Measurements from ENCODE around the gene GBX1.

DNA sequence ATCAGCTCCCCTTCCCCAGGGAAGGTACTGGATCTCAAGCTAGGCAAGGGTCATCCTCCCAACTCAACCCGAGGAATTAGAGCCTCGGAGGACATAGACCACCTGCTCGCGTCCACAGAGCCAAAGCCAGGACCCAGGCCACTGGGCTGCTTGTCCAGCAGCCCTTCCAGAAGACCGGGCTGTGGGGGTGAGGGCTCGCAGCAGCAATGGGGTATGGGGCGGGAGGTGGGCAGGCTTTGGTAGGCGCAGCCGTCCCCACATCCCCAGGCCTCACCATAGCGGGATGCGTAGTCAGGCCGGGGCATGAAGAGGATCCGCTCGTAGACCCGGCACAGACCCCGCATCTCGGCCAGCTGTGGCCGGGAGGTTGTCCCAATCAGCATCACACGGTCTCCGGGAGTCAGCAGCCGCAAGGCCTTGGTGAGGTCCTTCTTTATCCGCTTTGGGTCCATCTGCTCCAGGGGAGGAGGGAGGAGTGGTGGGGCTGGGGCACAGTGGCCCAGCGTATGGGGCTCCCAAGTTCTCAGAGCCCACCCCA lies 24.6 kb upstream of the GBX1 start:
- no peak for TF ChIP-seq SIN3A (IDR thresholded peaks at IDR 0.05; ENCODE audit: borderline replicate concordance, insufficient read depth, low read length)
- TF ChIP-seq POLR2AphosphoS5 (IDR thresholded peaks at IDR 0.05; ENCODE audit: low read depth, low read length): no peak
- no peak for TF ChIP-seq TAF1 (IDR thresholded peaks at IDR 0.05; ENCODE audit: borderline replicate concordance, insufficient read depth, low read length)
- TF ChIP-seq, protein P1, sequence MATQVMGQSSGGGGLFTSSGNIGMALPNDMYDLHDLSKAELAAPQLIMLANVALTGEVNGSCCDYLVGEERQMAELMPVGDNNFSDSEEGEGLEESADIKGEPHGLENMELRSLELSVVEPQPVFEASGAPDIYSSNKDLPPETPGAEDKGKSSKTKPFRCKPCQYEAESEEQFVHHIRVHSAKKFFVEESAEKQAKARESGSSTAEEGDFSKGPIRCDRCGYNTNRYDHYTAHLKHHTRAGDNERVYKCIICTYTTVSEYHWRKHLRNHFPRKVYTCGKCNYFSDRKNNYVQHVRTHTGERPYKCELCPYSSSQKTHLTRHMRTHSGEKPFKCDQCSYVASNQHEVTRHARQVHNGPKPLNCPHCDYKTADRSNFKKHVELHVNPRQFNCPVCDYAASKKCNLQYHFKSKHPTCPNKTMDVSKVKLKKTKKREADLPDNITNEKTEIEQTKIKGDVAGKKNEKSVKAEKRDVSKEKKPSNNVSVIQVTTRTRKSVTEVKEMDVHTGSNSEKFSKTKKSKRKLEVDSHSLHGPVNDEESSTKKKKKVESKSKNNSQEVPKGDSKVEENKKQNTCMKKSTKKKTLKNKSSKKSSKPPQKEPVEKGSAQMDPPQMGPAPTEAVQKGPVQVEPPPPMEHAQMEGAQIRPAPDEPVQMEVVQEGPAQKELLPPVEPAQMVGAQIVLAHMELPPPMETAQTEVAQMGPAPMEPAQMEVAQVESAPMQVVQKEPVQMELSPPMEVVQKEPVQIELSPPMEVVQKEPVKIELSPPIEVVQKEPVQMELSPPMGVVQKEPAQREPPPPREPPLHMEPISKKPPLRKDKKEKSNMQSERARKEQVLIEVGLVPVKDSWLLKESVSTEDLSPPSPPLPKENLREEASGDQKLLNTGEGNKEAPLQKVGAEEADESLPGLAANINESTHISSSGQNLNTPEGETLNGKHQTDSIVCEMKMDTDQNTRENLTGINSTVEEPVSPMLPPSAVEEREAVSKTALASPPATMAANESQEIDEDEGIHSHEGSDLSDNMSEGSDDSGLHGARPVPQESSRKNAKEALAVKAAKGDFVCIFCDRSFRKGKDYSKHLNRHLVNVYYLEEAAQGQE (IDR thresholded peaks at IDR 0.05; ENCODE audit: insufficient read depth in 1 of 2, low read depth in 2 of 2, low read length in 2 of 2): no peak
- TF ChIP-seq FOXP2 (optimal IDR thresholded peaks at IDR 0.05; ENCODE audit: borderline replicate concordance, extremely low read depth, extremely low read length, insufficient read depth): no peak

All from PFSK-1 (cell line).